HepG2 (cell line): ENCODE measurements around the gene CD276. TPM values are rescaled to one million over a fixed set of nuclear protein-coding genes. Genes with fewer than 3 reads are reported as not detected.

Experiments
- ATAC-seq: fragments of 200-7000 bp; cut with Tn5 transposase; 3 replicates; pipeline ENCODE4 v1.9.1; 2020; ENCODE audit warnings: mild to moderate bottlenecking, moderate library complexity
- BruUV-seq: library from RNA; stranded (reverse); fragments of 400-500 nt; replicated peaks from 2 replicates; lab custom pipeline; 2021; lab: Mats Ljungman, UMichigan
- CTCF ChIA-PET: fragments of 300-600 bp; formaldehyde crosslinking; extraction: SDS; loops from one replicate; lab custom pipeline; 2021; ENCODE audit warnings: low total read pairs, inconsistent platforms, low intra/inter-chr PET ratio; lab: Yijun Ruan, JAX
- POLR2A ChIA-PET: fragments of 350-600 bp; sonication (Branson Sonifier 250); formaldehyde crosslinking; loops from one replicate; lab custom pipeline; 2020; ENCODE audit warnings: antibody characterized with exemption, inconsistent platforms; lab: Yijun Ruan, JAX
- DNase-seq: peaks from one replicate; pipeline ENCODE4 v3.0.0-alpha.2; 2015; ENCODE audit warnings: low spot score
- FAIRE-seq: peaks from 3 replicates; lab custom pipeline; 2011; peaks lifted over from hg19 to GRCh38; lab: Jason Lieb, UNC
- H2AFZ ChIP-seq: one replicate; pipeline ENCODE4 v1.6.1; 2011; ENCODE audit warnings: low read length, inconsistent platforms
- H3K27ac ChIP-seq: fragments of 300-600 bp; 3 replicates; pipeline ENCODE4 v1.8.0; 2011; ENCODE audit warnings: mixed run types, mild to moderate bottlenecking, mixed read lengths, low read length, inconsistent platforms; ENCODE audit not compliant: insufficient read depth; ENCODE audit errors: extremely low read length
- H3K27me3 ChIP-seq, 2 experiments: fragments of 200-600 bp in 1 of 2; 2 replicates in 1 of 2; 3 replicates in 1 of 2; pipeline versions ENCODE4 v1.6.0 to v1.8.0; 2011; ENCODE audit warnings: low read length in 2 of 2, mild to moderate bottlenecking in 2 of 2, moderate library complexity in 2 of 2, inconsistent platforms in 1 of 2; ENCODE audit not compliant: insufficient read depth in 2 of 2, control insufficient read depth in 1 of 2
- H3K36me3 ChIP-seq, 2 experiments: fragments of 200-600 bp in 1 of 2; replicated peaks in 1 of 2; 2 replicates in 1 of 2; 3 replicates in 1 of 2; pipeline versions ENCODE4 v1.5.1 to v1.8.0; 2011; ENCODE audit warnings: low read length in 2 of 2, inconsistent platforms in 1 of 2; ENCODE audit not compliant: insufficient read depth in 2 of 2, control insufficient read depth in 1 of 2
- H3K4me1 ChIP-seq: 2 replicates; pipeline ENCODE4 v1.5.1; 2012; ENCODE audit warnings: low read length, inconsistent platforms; ENCODE audit not compliant: insufficient read depth
- H3K4me2 ChIP-seq: 2 replicates; pipeline ENCODE4 v1.6.0; 2011; ENCODE audit warnings: low read depth, low read length, inconsistent platforms
- H3K4me3 ChIP-seq, 3 experiments: fragments of 200-600 bp in 1 of 3; sonication (generic), shearing (Covaris generic) in 1 of 3; replicated peaks in 1 of 3; 2 replicates each; pipeline ENCODE4 v1.5.1; 2011 to 2016; ENCODE audit warnings: low read length in 3 of 3, inconsistent platforms in 2 of 3, low read depth in 2 of 3, mild to moderate bottlenecking in 2 of 3, control low read depth in 1 of 3, mixed read lengths in 1 of 3; ENCODE audit not compliant: insufficient read depth in 1 of 3
- H3K79me2 ChIP-seq: one replicate; pipeline ENCODE4 v1.6.1; 2011; ENCODE audit warnings: low read length, inconsistent platforms; ENCODE audit not compliant: insufficient read depth
- H3K9ac ChIP-seq: 2 replicates; pipeline ENCODE4 v1.6.0; 2011; ENCODE audit warnings: mild to moderate bottlenecking, low read depth, low read length, inconsistent platforms; ENCODE audit not compliant: insufficient read depth
- H3K9me3 ChIP-seq: 2 replicates; pipeline ENCODE4 v1.5.1; 2012; ENCODE audit warnings: mild to moderate bottlenecking, low read length
- H4K20me1 ChIP-seq: 2 replicates; pipeline ENCODE4 v1.6.0; 2011; ENCODE audit warnings: inconsistent platforms, mild to moderate bottlenecking, low read length, moderate library complexity; ENCODE audit not compliant: insufficient read depth
- HNF4G ChIP-seq, 2 experiments: sonication (generic) in 1 of 2; formaldehyde crosslinking in 1 of 2; IDR thresholded peaks; 2 replicates each; pipeline versions ENCODE4 v1.4.0 to v1.6.1; 2011 to 2020; ENCODE audit warnings: borderline replicate concordance in 2 of 2, low read depth in 2 of 2, mild to moderate bottlenecking in 2 of 2, low read length in 1 of 2, missing genetic modification reagents in 1 of 2, moderate library complexity in 1 of 2
- KAT2B ChIP-seq: fragments of 150-350 bp; IDR thresholded peaks from 2 replicates; pipeline ENCODE4 v1.6.1; 2014; ENCODE audit warnings: low read depth, low read length, borderline replicate concordance
- LCORL ChIP-seq, 2 experiments: fragments of 450-650 bp in 1 of 2; sonication (generic) in 1 of 2; formaldehyde crosslinking in 1 of 2; IDR thresholded peaks; 2 replicates each; pipeline versions ENCODE4 v1.5.0 to v1.6.1; 2017 to 2020; ENCODE audit warnings: antibody characterized with exemption in 1 of 2, missing genetic modification reagents in 1 of 2
- MTA1 ChIP-seq: sonication (generic); formaldehyde crosslinking; IDR thresholded peaks from 2 replicates; pipeline ENCODE4 v1.4.0; 2020; ENCODE audit warnings: missing genetic modification reagents, mild to moderate bottlenecking, borderline replicate concordance
- NR2C2 ChIP-seq: sonication (generic); formaldehyde crosslinking; IDR thresholded peaks from 2 replicates; pipeline ENCODE4 v1.4.0; 2020; ENCODE audit warnings: missing genetic modification reagents, mild to moderate bottlenecking, moderate library complexity, borderline replicate concordance
- NR2F6 ChIP-seq, 2 experiments: IDR thresholded peaks; 2 replicates each; pipeline ENCODE4 v1.6.1; 2016; ENCODE audit warnings: antibody characterized with exemption in 1 of 2, mild to moderate bottlenecking in 1 of 2
- SALL1 ChIP-seq: sonication (generic); formaldehyde crosslinking; IDR thresholded peaks from 2 replicates; pipeline ENCODE4 v1.8.0; 2022; ENCODE audit warnings: mild to moderate bottlenecking, missing genetic modification reagents
- ZNF317 ChIP-seq: sonication (generic); formaldehyde crosslinking; IDR thresholded peaks from 2 replicates; pipeline ENCODE4 v1.5.0; 2020; ENCODE audit warnings: mild to moderate bottlenecking, missing genetic modification reagents
- ZNF766 ChIP-seq: sonication (generic); formaldehyde crosslinking; IDR thresholded peaks from 2 replicates; pipeline ENCODE4 v1.5.0; 2020; ENCODE audit warnings: missing genetic modification reagents, borderline replicate concordance
- ZSCAN25 ChIP-seq: sonication (generic); formaldehyde crosslinking; IDR thresholded peaks from 2 replicates; pipeline ENCODE4 v1.8.0; 2022; ENCODE audit warnings: mild to moderate bottlenecking, missing genetic modification reagents
- WGBS: methylation state at CpG from one replicate; pipeline ENCODE4 v1.1.6; 2017; ENCODE audit warnings: low lambda C conversion rate; 5-methylcytosine and 5-hydroxymethylcytosine counted together
- in situ Hi-C: cut with HindIII; loops from 2 replicates; pipeline ENCODE4 v1.10.0; 2017; ENCODE audit warnings: low pct_unique_long_range_greater_than_20kb; ENCODE audit not compliant: extremely low pct_ligation_motif_present
- intact Hi-C: fragments of 100-400 bp; cut with micrococcal nuclease; formaldehyde crosslinking; loops from one replicate; pipeline ENCODE4 v1.10.0; 2022; ENCODE audit not compliant: unreplicated experiment
- polyA plus RNA-seq, 8 experiments: library from polyadenylated mRNA; depleted of rRNA in 3 of 8; stranded (reverse) in 7 of 8; unstranded in 1 of 8; fragments of >200 nt; fragmentation: Illumina TruSeq in 4 of 8; extraction: Trizol in 4 of 8; gene quantifications; 2 replicates each; pipeline versions ENCODE4 v1.2.1 to v1.2.3, GENCODE V29; 2011 to 2016; ENCODE audit warnings: low read depth in 4 of 8, missing spikeins in 1 of 8, mixed read lengths in 1 of 8; ENCODE audit not compliant: insufficient read depth in 1 of 8
- total RNA-seq, 5 experiments: library from RNA; depleted of rRNA; stranded (reverse); fragments of >200 nt; fragmentation: Illumina TruSeq; extraction: Trizol; gene quantifications; 2 replicates each; pipeline ENCODE4 v1.2.3, GENCODE V29; 2016; ENCODE audit warnings: low read depth in 1 of 5
- TF ChIP-seq, protein P1 (sequence below): sonication (generic); formaldehyde crosslinking; IDR thresholded peaks from 2 replicates; pipeline ENCODE4 v1.4.0; 2020; ENCODE audit warnings: mild to moderate bottlenecking, missing genetic modification reagents, borderline replicate concordance
- TF ChIP-seq, protein P2 (sequence below): sonication (generic); formaldehyde crosslinking; conservative IDR thresholded peaks from 2 replicates; pipeline ENCODE4 v1.4.0; 2020; ENCODE audit warnings: mild to moderate bottlenecking, missing genetic modification reagents, moderate library complexity

CD276 gene
- total and polyA plus RNA-seq, 2 of the 13 experiments (the other 11 are each of a cell fraction or from before 2014, with no cell fraction given): 24.6 to 55.2 TPM

DNA sequence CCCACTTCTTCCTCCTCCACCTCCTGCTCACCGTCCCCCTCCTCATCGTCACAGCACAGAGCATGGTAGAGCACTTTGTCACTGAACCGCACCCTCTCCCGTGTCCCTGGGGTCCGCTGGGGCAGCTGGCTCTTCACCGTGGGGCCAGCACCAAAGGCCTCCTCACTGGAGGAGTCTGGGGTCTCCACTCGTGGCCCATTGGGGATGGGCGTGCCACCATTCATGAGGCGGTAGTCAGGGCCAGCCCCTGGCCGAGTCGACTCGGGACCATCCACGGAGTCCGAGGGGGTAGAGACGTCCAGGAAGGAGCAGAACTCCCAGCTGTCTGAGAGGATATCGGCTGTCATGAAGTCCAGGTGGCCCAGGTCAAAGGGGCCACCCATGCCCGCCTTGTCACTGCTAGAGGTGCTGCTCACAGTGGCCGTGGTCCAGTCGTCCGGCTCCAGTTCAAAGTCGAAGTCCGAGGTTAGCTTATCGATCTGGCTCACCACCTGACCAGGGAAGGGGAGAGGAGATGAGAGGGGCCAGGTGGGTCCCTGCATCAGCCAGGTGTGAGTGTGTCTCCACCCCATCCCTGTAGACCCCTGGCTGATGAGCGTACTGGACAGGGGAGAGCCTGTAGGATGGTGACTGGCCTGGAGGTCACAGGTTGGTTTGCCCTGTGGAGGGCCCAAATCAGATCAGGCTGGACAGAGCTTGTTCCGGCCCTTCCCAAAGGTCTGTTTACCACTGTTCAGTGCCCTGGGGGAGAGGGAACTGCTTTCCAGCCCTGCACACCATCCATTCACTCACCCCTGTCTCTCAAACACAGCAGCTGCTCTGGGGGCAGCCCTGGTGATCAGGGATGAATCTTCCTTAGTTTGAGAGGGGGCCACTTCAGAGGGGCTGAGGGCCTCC is 56.2 kb downstream of the CD276 start:
- DNase-seq (peak; percentile 6), FAIRE-seq (no peak), ATAC-seq (peak; percentile 75)
- in situ Hi-C loops (no loop called here), intact Hi-C loops (no loop called here)
- Histone ChIP-seq H3K36me3 (no peaks in the 10 kb centered on the region), H3K27ac (no peak overlapping the region), H4K20me1 (peaks cover 2% of the 10 kb centered on the region; the same call in 1 of the 2 replicates), H3K9ac (no peak overlapping the region), H3K27me3 (peaks cover 1 to 5% of the 10 kb centered on the region in 2 experiments; a peak in 1 of 5 replicates), H3K4me2 (peak overlapping the region; percentile 23; the same call in 1 of the 2 replicates), H3K9me3 (no peaks in the 10 kb centered on the region), H3K79me2 (no peaks in the 10 kb centered on the region), H3K4me3 (no peak overlapping the region), H3K4me1 (peaks cover 10% of the 10 kb centered on the region; the same call in 1 of the 2 replicates), H2AFZ (no peak overlapping the region)
- ChIA-PET CTCF (no interaction called here), POLR2A (no interaction called here)
- WGBS: 53% methylated on average over 8 of the region's 25 CpGs
- no TSS peak for BruUV-seq
- TF ChIP-seq ZNF766: no peak
- no peak for TF ChIP-seq LCORL (IDR thresholded peaks at IDR 0.05)
- TF ChIP-seq LCORL (CRISPR knock-in tag; IDR thresholded peaks at IDR 0.05): peak; percentile 50; the same call in 1 of the 2 replicates
- peak; percentile 44; the same call in 1 of the 2 replicates for TF ChIP-seq NR2F6 (IDR thresholded peaks at IDR 0.05)
- TF ChIP-seq NR2F6 (CRISPR knock-in tag; IDR thresholded peaks at IDR 0.05): peak; percentile 42; the same call in 1 of the 2 replicates
- peak; percentile 43; the same call in 1 of the 2 replicates for TF ChIP-seq KAT2B
- TF ChIP-seq ZSCAN25: peak; percentile 99
- peak; percentile 84; the same call in 1 of the 2 replicates for TF ChIP-seq MTA1
- TF ChIP-seq, protein P1, sequence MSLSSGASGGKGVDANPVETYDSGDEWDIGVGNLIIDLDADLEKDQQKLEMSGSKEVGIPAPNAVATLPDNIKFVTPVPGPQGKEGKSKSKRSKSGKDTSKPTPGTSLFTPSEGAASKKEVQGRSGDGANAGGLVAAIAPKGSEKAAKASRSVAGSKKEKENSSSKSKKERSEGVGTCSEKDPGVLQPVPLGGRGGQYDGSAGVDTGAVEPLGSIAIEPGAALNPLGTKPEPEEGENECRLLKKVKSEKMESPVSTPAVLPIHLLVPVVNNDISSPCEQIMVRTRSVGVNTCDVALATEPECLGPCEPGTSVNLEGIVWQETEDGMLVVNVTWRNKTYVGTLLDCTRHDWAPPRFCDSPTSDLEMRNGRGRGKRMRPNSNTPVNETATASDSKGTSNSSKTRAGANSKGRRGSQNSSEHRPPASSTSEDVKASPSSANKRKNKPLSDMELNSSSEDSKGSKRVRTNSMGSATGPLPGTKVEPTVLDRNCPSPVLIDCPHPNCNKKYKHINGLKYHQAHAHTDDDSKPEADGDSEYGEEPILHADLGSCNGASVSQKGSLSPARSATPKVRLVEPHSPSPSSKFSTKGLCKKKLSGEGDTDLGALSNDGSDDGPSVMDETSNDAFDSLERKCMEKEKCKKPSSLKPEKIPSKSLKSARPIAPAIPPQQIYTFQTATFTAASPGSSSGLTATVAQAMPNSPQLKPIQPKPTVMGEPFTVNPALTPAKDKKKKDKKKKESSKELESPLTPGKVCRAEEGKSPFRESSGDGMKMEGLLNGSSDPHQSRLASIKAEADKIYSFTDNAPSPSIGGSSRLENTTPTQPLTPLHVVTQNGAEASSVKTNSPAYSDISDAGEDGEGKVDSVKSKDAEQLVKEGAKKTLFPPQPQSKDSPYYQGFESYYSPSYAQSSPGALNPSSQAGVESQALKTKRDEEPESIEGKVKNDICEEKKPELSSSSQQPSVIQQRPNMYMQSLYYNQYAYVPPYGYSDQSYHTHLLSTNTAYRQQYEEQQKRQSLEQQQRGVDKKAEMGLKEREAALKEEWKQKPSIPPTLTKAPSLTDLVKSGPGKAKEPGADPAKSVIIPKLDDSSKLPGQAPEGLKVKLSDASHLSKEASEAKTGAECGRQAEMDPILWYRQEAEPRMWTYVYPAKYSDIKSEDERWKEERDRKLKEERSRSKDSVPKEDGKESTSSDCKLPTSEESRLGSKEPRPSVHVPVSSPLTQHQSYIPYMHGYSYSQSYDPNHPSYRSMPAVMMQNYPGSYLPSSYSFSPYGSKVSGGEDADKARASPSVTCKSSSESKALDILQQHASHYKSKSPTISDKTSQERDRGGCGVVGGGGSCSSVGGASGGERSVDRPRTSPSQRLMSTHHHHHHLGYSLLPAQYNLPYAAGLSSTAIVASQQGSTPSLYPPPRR: 0 out of 2 replicates have a peak, but pooled peaks have one; percentile 14
- TF ChIP-seq, protein P2, sequence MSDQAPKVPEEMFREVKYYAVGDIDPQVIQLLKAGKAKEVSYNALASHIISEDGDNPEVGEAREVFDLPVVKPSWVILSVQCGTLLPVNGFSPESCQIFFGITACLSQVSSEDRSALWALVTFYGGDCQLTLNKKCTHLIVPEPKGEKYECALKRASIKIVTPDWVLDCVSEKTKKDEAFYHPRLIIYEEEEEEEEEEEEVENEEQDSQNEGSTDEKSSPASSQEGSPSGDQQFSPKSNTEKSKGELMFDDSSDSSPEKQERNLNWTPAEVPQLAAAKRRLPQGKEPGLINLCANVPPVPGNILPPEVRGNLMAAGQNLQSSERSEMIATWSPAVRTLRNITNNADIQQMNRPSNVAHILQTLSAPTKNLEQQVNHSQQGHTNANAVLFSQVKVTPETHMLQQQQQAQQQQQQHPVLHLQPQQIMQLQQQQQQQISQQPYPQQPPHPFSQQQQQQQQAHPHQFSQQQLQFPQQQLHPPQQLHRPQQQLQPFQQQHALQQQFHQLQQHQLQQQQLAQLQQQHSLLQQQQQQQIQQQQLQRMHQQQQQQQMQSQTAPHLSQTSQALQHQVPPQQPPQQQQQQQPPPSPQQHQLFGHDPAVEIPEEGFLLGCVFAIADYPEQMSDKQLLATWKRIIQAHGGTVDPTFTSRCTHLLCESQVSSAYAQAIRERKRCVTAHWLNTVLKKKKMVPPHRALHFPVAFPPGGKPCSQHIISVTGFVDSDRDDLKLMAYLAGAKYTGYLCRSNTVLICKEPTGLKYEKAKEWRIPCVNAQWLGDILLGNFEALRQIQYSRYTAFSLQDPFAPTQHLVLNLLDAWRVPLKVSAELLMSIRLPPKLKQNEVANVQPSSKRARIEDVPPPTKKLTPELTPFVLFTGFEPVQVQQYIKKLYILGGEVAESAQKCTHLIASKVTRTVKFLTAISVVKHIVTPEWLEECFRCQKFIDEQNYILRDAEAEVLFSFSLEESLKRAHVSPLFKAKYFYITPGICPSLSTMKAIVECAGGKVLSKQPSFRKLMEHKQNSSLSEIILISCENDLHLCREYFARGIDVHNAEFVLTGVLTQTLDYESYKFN: peak; percentile 66
- peak; percentile 52; the same call in 1 of the 2 replicates for TF ChIP-seq SALL1
- TF ChIP-seq HNF4G (IDR thresholded peaks at IDR 0.05; ENCODE audit: borderline replicate concordance, low read depth, low read length): peak; percentile 32; the same call in 1 of the 2 replicates
- TF ChIP-seq HNF4G (CRISPR knock-in tag; IDR thresholded peaks at IDR 0.05; ENCODE audit: borderline replicate concordance, low read depth): 0 out of 2 replicates have a peak, but pooled peaks have one; percentile 39
- 0 out of 2 replicates have a peak, but pooled peaks have one; percentile 17 for TF ChIP-seq NR2C2 (CRISPR knock-in tag)
- peak; percentile 89; the same call in 1 of the 2 replicates for TF ChIP-seq ZNF317
